Measurements from ENCODE around the gene HIGD1A.
"Not testable (repeated sequence)": the region's sequence is repeated elsewhere in the genome, so short reads cannot be mapped to it uniquely, and the experiment has no call there.

The HIGD1A gene

GRCh38 chr3:42829083-42829627 lies 24.9 kb upstream of the HIGD1A start:
- no peak for DNase-seq

- DNase-seq = no peak
Observed at GRCh38 chr3:42827654-42828053, 23.4 kb upstream of the HIGD1A start.

- DNase-seq = no peak
Observed at GRCh38 chr3:42827023-42827422, 22.7 kb upstream of the HIGD1A start.

GRCh38 chr3:42826141-42826540 lies 21.9 kb upstream of the HIGD1A start:
- peak in 2 of 3 donors; percentile 50 to 69 for DNase-seq

- DNase-seq = no peak
Observed at GRCh38 chr3:42823351-42823750, 19.1 kb upstream of the HIGD1A start.

GRCh38 chr3:42822828-42823227 lies 18.5 kb upstream of the HIGD1A start:
- DNase-seq = no peak

- DNase-seq = no peak
Observed at GRCh38 chr3:42820746-42821051, 16.4 kb upstream of the HIGD1A start.

GRCh38 chr3:42819351-42819965 lies 15.2 kb upstream of the HIGD1A start:
- DNase-seq = no peak

GRCh38 chr3:42815826-42816225 lies 11.5 kb upstream of the HIGD1A start:
- no peak for DNase-seq

- no peak for DNase-seq
Observed at GRCh38 chr3:42814914-42815507, 10.7 kb upstream of the HIGD1A start.

GRCh38 chr3:42814246-42814645 lies 10.0 kb upstream of the HIGD1A start:
- DNase-seq = no peak

GRCh38 chr3:42811118-42811883 lies 7.0 kb upstream of the HIGD1A start:
- DNase-seq = peak; percentile 30 to 60 (median 49)

- DNase-seq = not testable (repeated sequence)
Observed at GRCh38 chr3:42810706-42811105, 6.4 kb upstream of the HIGD1A start.

- no peak for DNase-seq
Observed at GRCh38 chr3:42809202-42809601, 4.9 kb upstream of the HIGD1A start, which contains the start of gene ACKR2. TSS of gene ACKR2 (plus strand) at chr3:42809445. CDS start at chr3:42864503, 55,058 bp downstream.

GRCh38 chr3:42807929-42808328 lies 3.6 kb upstream of the HIGD1A start:
- no peak for DNase-seq

GRCh38 chr3:42805141-42805821 lies 991 bp upstream of the HIGD1A start:
- peak in 1 of 3 donors; percentile 16 for DNase-seq

- DNase-seq = no peak
Observed at GRCh38 chr3:42804831-42805132, 492 bp upstream of the HIGD1A start.

- peak; percentile 21 to 46 (median 28) for DNase-seq
Observed at GRCh38 chr3:42803414-42804105, 730 bp downstream of the HIGD1A start.

- DNase-seq = no peak
Observed at GRCh38 chr3:42802876-42803413, 1.3 kb downstream of the HIGD1A start.

GRCh38 chr3:42801784-42802183 lies 2.5 kb downstream of the HIGD1A start:
- DNase-seq = no peak

- no peak for DNase-seq
Observed at GRCh38 chr3:42801048-42801620, 3.2 kb downstream of the HIGD1A start.

GRCh38 chr3:42800251-42800650 lies 4.0 kb downstream of the HIGD1A start:
- DNase-seq = peak in 1 of 3 donors; percentile 30
